GM12878 (cell line): Measurements from ENCODE around the gene PIR. TPM values are rescaled to one million over a fixed set of nuclear protein-coding genes. Genes with fewer than 3 reads are reported as not detected.

ENCODE experiments used
- ATAC-seq: fragments of 200-7000 bp; cut with Tn5 transposase; 3 replicates; pipeline ENCODE4 v1.9.1; 2020; ENCODE audit warnings: mild to moderate bottlenecking, moderate library complexity
- BruUV-seq: library from RNA; stranded (reverse); fragments of 400-500 nt; replicated peaks from 2 replicates; lab custom pipeline; 2021; lab: Mats Ljungman, UMichigan
- CTCF ChIA-PET: fragments of 300-600 bp; sonication (Branson Sonifier 250); formaldehyde crosslinking; extraction: SDS; loops from one replicate; lab custom pipeline; 2021; ENCODE audit warnings: inconsistent platforms; lab: Yijun Ruan, JAX
- POLR2A ChIA-PET: fragments of 350-600 bp; formaldehyde crosslinking; extraction: SDS; loops from one replicate; lab custom pipeline; 2021; ENCODE audit warnings: inconsistent platforms; lab: Charles Lee
- RAD21 ChIA-PET: fragments of 300-600 bp; sonication (Branson Sonifier 250); formaldehyde crosslinking; loops from one replicate; lab custom pipeline; 2023; ENCODE audit warnings: antibody characterized with exemption; ENCODE audit not compliant: unreplicated experiment; lab: Charles Lee
- SMC1A ChIA-PET: fragments of 300-600 bp; sonication (Branson Sonifier 250); formaldehyde crosslinking; loops from one replicate; lab custom pipeline; 2023; ENCODE audit not compliant: unreplicated experiment, uncharacterized antibody; lab: Charles Lee
- DNase-seq: peaks from one replicate; pipeline ENCODE4 v3.0.0-alpha.2; 2011; ENCODE audit warnings: low read depth, low spot score
- FAIRE-seq: peaks from 3 replicates; lab custom pipeline; 2011; peaks lifted over from hg19 to GRCh38; lab: Jason Lieb, UNC
- H2AFZ ChIP-seq: 2 replicates; pipeline ENCODE4 v1.6.0; 2011; ENCODE audit warnings: low read depth, low read length, control low read depth; ENCODE audit not compliant: control insufficient read depth
- H3K27ac ChIP-seq: 2 replicates; pipeline ENCODE4 v1.5.1; 2011; ENCODE audit warnings: control low read depth; ENCODE audit not compliant: control insufficient read depth, insufficient read depth
- H3K27me3 ChIP-seq, 2 experiments: replicated peaks in 1 of 2; 2 replicates each; pipeline versions ENCODE4 v1.6.0 to v1.6.1; 2011; ENCODE audit warnings: low read length in 1 of 2; ENCODE audit not compliant: control insufficient read depth in 2 of 2, insufficient read depth in 2 of 2
- H3K36me3 ChIP-seq, 2 experiments: 2 replicates each; pipeline ENCODE4 v1.5.1; 2011; ENCODE audit warnings: low read length in 1 of 2; ENCODE audit not compliant: control insufficient read depth in 2 of 2, insufficient read depth in 2 of 2
- H3K4me1 ChIP-seq: 2 replicates; pipeline ENCODE4 v1.6.1; 2011; ENCODE audit warnings: mild to moderate bottlenecking, low read length, moderate library complexity, mixed read lengths; ENCODE audit not compliant: control insufficient read depth, insufficient read depth
- H3K4me2 ChIP-seq: 2 replicates; pipeline ENCODE4 v1.6.0; 2011; ENCODE audit warnings: control low read depth; ENCODE audit not compliant: control insufficient read depth, insufficient read depth
- H3K4me3 ChIP-seq: fragments of 200-600 bp; sonication (generic); 2 replicates; pipeline ENCODE4 v1.5.1; 2016
- H3K79me2 ChIP-seq: 2 replicates; pipeline ENCODE4 v1.6.0; 2011; ENCODE audit warnings: low read length; ENCODE audit not compliant: control insufficient read depth, insufficient read depth
- H3K9ac ChIP-seq: 2 replicates; pipeline ENCODE4 v1.8.0; 2011; ENCODE audit warnings: low read length, control low read depth, mixed read lengths; ENCODE audit not compliant: control insufficient read depth, insufficient read depth
- H3K9me3 ChIP-seq: replicated peaks from 3 replicates; pipeline ENCODE4 v1.5.1; 2011; ENCODE audit warnings: mild to moderate bottlenecking, low read length; ENCODE audit not compliant: control insufficient read depth, insufficient read depth
- H4K20me1 ChIP-seq: 2 replicates; pipeline ENCODE4 v1.6.0; 2011; ENCODE audit not compliant: control insufficient read depth, insufficient read depth
- BCL11A ChIP-seq: IDR thresholded peaks from 2 replicates; pipeline ENCODE4 v1.6.1; 2011; ENCODE audit warnings: low read depth, low read length
- CBX5 ChIP-seq: sonication (generic); IDR thresholded peaks from 2 replicates; pipeline ENCODE4 v1.6.1; 2016; ENCODE audit warnings: low read depth, moderate library complexity, mild to moderate bottlenecking, inconsistent platforms
- GATAD2B ChIP-seq: fragments of 450-650 bp; conservative IDR thresholded peaks from 2 replicates; pipeline ENCODE4 v1.6.1; 2017; ENCODE audit warnings: low read depth, mild to moderate bottlenecking, moderate library complexity
- HCFC1 ChIP-seq: fragments of 150-350 bp; IDR thresholded peaks from 2 replicates; pipeline ENCODE4 v1.6.1; 2014; ENCODE audit warnings: low read length
- IKZF1 ChIP-seq: fragments of 450-650 bp; conservative IDR thresholded peaks from 2 replicates; pipeline ENCODE4 v1.6.1; 2017; ENCODE audit warnings: antibody characterized with exemption, mild to moderate bottlenecking
- IKZF2 ChIP-seq, 2 experiments: fragments of 450-650 bp; IDR thresholded peaks; 2 replicates each; pipeline ENCODE4 v1.6.1; 2017; ENCODE audit warnings: mild to moderate bottlenecking in 2 of 2, moderate library complexity in 2 of 2
- JUNB ChIP-seq: IDR thresholded peaks from 2 replicates; pipeline ENCODE4 v1.6.1; 2016; ENCODE audit warnings: antibody characterized with exemption, mild to moderate bottlenecking
- JUND ChIP-seq: IDR thresholded peaks from 2 replicates; pipeline ENCODE4 v1.6.1; 2012; ENCODE audit warnings: low read depth, mild to moderate bottlenecking, low read length, improper control_type of control experiment, moderate library complexity
- KDM1A ChIP-seq: fragments of 200-600 bp; sonication (generic); IDR thresholded peaks from 2 replicates; pipeline ENCODE4 v1.6.1; 2016; ENCODE audit warnings: borderline replicate concordance
- MEF2A ChIP-seq: IDR thresholded peaks from 2 replicates; pipeline ENCODE4 v1.6.1; 2011; ENCODE audit warnings: low read depth, mild to moderate bottlenecking, low read length, moderate library complexity; ENCODE audit not compliant: insufficient read depth
- MEF2B ChIP-seq: fragments of 450-650 bp; IDR thresholded peaks from 2 replicates; pipeline ENCODE4 v1.6.1; 2018; ENCODE audit warnings: mild to moderate bottlenecking, moderate library complexity; ENCODE audit not compliant: partially characterized antibody, poor library complexity, severe bottlenecking
- NR2C1 ChIP-seq: fragments of 450-650 bp; IDR thresholded peaks from 2 replicates; pipeline ENCODE4 v1.6.1; 2017; ENCODE audit warnings: antibody characterized with exemption, mild to moderate bottlenecking, moderate library complexity
- NR2C2 ChIP-seq: IDR thresholded peaks from 2 replicates; pipeline ENCODE4 v1.6.1; 2011; ENCODE audit warnings: borderline replicate concordance, low read depth; ENCODE audit not compliant: control insufficient read depth, insufficient read length
- SIX5 ChIP-seq: IDR thresholded peaks from 2 replicates; pipeline ENCODE4 v1.6.1; 2011; ENCODE audit warnings: mild to moderate bottlenecking, low read depth, low read length, moderate library complexity; ENCODE audit not compliant: severe bottlenecking
- ZNF274 ChIP-seq: IDR thresholded peaks from one replicate; pipeline ENCODE4 v1.8.0; 2011; ENCODE audit not compliant: insufficient read length, insufficient read depth
- WGBS: methylation state at CpG from one replicate; pipeline ENCODE4 v1.1.6; 2016; ENCODE audit warnings: low lambda C conversion rate; ENCODE audit not compliant: insufficient replicate concordance, insufficient coverage; ENCODE audit errors: missing lambda C conversion rate; 5-methylcytosine and 5-hydroxymethylcytosine counted together
- in situ Hi-C: fragments of 300-500 bp; cut with MboI; formaldehyde crosslinking; loops from 9 replicates; pipeline ENCODE4 v1.14.3; 2018; ENCODE audit warnings: mixed read lengths
- intact Hi-C: fragments of 100-400 bp; cut with micrococcal nuclease; formaldehyde crosslinking; loops from one replicate; pipeline ENCODE4 v1.14.2; 2022; ENCODE audit not compliant: unreplicated experiment
- polyA plus RNA-seq, 11 experiments: library from polyadenylated mRNA; depleted of rRNA in 4 of 11; unstranded in 6 of 11; stranded (reverse) in 5 of 11; fragments of >200 nt; fragmentation: Nextera tagmentation in 4 of 11; fragmentation: Illumina TruSeq in 1 of 11; extraction: Ambion mirVana in 4 of 11; extraction: Trizol in 1 of 11; gene quantifications; 1 replicate in 1 of 11; 2 replicates in 10 of 11; pipeline versions ENCODE4 v1.2.1 to v1.2.3, GENCODE V29; 2011 to 2016; ENCODE audit warnings: inconsistent platforms in 2 of 11, missing spikeins in 2 of 11, low read depth in 1 of 11
- total RNA-seq, 4 experiments: library from RNA; depleted of rRNA in 3 of 4; stranded (reverse); fragments of >200 nt in 3 of 4; fragmentation: Illumina TruSeq in 1 of 4; extraction: Trizol in 1 of 4; gene quantifications; 2 replicates each; pipeline versions ENCODE4 v1.2.1 to v1.2.3, GENCODE V29; 2013 to 2021
- TF ChIP-seq, protein P1 (sequence below): IDR thresholded peaks from 2 replicates; pipeline ENCODE4 v1.6.1; 2011; ENCODE audit warnings: low read depth, low read length, improper control_type of control experiment, borderline replicate concordance
- TF ChIP-seq, protein P2 (sequence below): IDR thresholded peaks from 2 replicates; pipeline ENCODE4 v1.6.1; 2011; ENCODE audit warnings: borderline replicate concordance, low read depth, mild to moderate bottlenecking, moderate library complexity, low read length; ENCODE audit not compliant: insufficient read depth, poor library complexity, severe bottlenecking
- TF ChIP-seq, protein P3 (sequence below): fragments of 450-650 bp; IDR thresholded peaks from 2 replicates; pipeline ENCODE4 v1.6.1; 2016; ENCODE audit warnings: mild to moderate bottlenecking

Gene PIR
- total and polyA plus RNA-seq, 10 of the 15 experiments (the other 5 are each of a cell fraction or from before 2014, with no cell fraction given) = 3.8 to 16.5 (median 7.3) TPM

DNA sequence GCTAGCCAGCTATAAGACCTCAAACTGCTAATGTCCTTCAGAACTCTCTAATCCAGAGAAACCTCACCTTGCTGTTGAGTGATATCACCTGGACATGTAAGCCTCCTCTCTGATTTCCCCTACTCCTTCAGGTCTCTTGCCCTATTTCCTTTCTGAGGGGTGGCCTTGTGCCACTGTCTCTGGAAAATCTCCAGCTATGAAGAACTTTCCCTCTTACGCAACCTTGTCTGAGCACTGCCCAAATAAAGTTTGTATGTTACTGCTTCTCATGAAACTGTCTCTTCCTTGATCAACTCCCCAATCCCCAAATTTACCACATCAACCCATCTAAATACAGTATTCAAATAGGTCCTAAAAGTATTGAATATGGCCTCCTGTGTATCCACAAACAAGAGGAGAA lies 55.4 kb downstream of the PIR start (continued):
- TF ChIP-seq KDM1A (no peak), NR2C2 (no peak), BCL11A (no peak), HCFC1 (no peak), JUND (no peak)
- TF ChIP-seq, protein P1, sequence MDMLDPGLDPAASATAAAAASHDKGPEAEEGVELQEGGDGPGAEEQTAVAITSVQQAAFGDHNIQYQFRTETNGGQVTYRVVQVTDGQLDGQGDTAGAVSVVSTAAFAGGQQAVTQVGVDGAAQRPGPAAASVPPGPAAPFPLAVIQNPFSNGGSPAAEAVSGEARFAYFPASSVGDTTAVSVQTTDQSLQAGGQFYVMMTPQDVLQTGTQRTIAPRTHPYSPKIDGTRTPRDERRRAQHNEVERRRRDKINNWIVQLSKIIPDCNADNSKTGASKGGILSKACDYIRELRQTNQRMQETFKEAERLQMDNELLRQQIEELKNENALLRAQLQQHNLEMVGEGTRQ = no peak
- TF ChIP-seq, protein P2, sequence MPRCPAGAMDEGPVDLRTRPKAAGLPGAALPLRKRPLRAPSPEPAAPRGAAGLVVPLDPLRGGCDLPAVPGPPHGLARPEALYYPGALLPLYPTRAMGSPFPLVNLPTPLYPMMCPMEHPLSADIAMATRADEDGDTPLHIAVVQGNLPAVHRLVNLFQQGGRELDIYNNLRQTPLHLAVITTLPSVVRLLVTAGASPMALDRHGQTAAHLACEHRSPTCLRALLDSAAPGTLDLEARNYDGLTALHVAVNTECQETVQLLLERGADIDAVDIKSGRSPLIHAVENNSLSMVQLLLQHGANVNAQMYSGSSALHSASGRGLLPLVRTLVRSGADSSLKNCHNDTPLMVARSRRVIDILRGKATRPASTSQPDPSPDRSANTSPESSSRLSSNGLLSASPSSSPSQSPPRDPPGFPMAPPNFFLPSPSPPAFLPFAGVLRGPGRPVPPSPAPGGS = no peak

DNA sequence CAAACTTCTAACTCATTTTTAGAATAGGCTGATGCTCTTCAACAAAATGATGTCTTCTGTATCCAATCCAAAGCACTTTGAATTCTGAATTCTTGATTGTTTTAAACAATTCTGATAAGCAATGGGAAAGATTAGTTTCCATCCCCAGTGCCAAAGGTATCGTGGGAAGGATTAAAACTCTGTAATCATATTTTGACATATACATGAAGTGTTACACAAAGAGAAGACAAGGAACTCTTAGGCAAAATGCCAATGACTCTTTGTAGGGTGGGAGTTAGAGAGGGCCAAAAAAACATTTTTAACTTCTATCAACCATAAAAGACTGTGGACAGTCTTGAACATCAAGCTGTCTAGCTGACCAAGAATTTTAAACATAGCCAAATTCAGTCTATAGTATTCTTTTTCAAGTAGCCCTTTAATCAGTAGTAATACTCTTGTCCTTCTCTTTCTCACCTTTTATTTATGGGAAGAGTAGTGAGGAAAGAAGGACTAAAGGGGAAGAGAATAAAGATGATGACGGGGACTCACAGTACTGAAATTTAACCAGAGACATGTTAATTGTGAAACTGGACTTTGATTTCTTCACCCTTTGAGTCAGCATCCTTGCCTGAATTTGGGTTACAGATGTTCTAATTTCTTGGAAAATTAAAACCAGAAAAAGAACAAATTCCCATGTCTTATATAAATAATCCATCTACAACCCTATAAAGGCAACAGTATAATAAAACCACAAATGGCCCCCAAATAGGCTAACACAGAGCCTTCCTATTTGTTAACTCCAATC lies 57.1 kb downstream of the PIR start:
- ChIA-PET CTCF (interaction anchor here (0.8 to 1.4 kb wide), 2 partner anchors 16 to 31 kb away, joined by 3 to 6 read pairs; no protein-coding TSS in a partner anchor), RAD21 (no interaction called here), POLR2A (no interaction called here), SMC1A (interaction anchor here (1.4 kb wide), 1 partner anchor 23 kb away, joined by 4 read pairs; no protein-coding TSS in a partner anchor)
- no TSS peak for BruUV-seq
- H3K36me3 ChIP-seq = no peaks in the 10 kb centered on the region
- FAIRE-seq (no peak), DNase-seq (no peak), ATAC-seq (no peak)
- 7% methylated on average over 2 of the region's 2 CpGs for WGBS
- H3K9ac ChIP-seq = no peak overlapping the region
- no peaks in the 10 kb centered on the region for H4K20me1 ChIP-seq
- intact Hi-C loops = no loop called here
- in situ Hi-C loops = no loop called here
- no peaks in the 10 kb centered on the region for H3K4me1 ChIP-seq
- no peak overlapping the region for H3K4me3 ChIP-seq
- TF ChIP-seq SIX5 = no peak
- TF ChIP-seq IKZF1 = no peak
- no peak for TF ChIP-seq ZNF274
- no peak for TF ChIP-seq MEF2A
- peak; percentile 14 to 21; a peak in 2 of 4 replicates for TF ChIP-seq IKZF2 (IDR thresholded peaks at IDR 0.05)
- no peak for TF ChIP-seq MEF2B
- TF ChIP-seq NR2C1 = no peak
- TF ChIP-seq JUNB = peak; percentile 39; the same call in 1 of the 2 replicates
- no peak for TF ChIP-seq CBX5
- no peak for TF ChIP-seq GATAD2B
- TF ChIP-seq, protein P3, sequence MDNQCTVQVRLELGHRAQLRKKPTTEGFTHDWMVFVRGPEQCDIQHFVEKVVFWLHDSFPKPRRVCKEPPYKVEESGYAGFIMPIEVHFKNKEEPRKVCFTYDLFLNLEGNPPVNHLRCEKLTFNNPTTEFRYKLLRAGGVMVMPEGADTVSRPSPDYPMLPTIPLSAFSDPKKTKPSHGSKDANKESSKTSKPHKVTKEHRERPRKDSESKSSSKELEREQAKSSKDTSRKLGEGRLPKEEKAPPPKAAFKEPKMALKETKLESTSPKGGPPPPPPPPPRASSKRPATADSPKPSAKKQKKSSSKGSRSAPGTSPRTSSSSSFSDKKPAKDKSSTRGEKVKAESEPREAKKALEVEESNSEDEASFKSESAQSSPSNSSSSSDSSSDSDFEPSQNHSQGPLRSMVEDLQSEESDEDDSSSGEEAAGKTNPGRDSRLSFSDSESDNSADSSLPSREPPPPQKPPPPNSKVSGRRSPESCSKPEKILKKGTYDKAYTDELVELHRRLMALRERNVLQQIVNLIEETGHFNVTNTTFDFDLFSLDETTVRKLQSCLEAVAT = no peak
- H3K27me3 ChIP-seq = no peaks in the 10 kb centered on the region
- no peak overlapping the region for H2AFZ ChIP-seq
- H3K79me2 ChIP-seq = no peaks in the 10 kb centered on the region
- no peaks in the 10 kb centered on the region for H3K9me3 ChIP-seq
- no peak overlapping the region for H3K4me2 ChIP-seq
- H3K27ac ChIP-seq = no peak overlapping the region
